ENCODE results near the gene KLF15. TPM values are rescaled to one million over a fixed set of nuclear protein-coding genes. Genes with fewer than 3 reads are reported as not detected.
A peak's percentile ranks its signal among the peaks of the same experiment; 100 is the strongest.

The KLF15 gene
- total RNA-seq, 4 donors from 2014 or later: 9.6 to 31.3 (median 19.2) TPM

GRCh38 chr3:126345641-126346460 lies 11.4 kb downstream of the KLF15 start:
- WGBS, 2 donors: 94 to 97% methylated on average over 5 of the region's 5 CpGs
- intact Hi-C loops (cut with DNase I; ENCODE audit: low total_unique reads): loop anchor here (1.0 kb wide), 1 partner anchor 44 kb away; no protein-coding TSS in a partner anchor
- DNase-seq (ENCODE audit: low spot score in 2 of 2): peak in 1 of 2 donors; percentile 81
- TF ChIP-seq CTCF (IDR thresholded peaks at IDR 0.05) (no peak), POLR2A (IDR thresholded peaks at IDR 0.05) (no peak)
- no peak overlapping the region for H3K4me3 ChIP-seq (ENCODE audit: low read depth, poor library complexity, severe bottlenecking)

DNA sequence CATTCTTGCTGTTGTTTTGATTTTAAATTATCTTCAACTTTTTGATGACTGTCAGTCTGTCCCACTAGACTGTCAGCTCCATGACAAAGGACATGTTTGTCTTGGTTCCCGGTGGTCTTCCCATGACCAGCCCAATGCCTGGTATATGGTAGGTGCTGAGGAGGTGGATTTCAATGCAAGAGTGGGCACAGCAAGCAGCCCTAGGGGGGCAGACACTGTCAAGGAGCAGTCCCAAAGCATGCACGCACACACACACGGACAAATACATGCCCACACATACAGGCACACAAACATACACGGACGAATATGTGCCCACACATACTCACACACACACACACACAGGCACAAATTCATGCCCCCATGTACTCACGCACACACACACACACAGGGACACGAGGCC lies 12.0 kb downstream of the KLF15 start:
- no peak for TF ChIP-seq CTCF (IDR thresholded peaks at IDR 0.05)
- no peak for TF ChIP-seq POLR2A (IDR thresholded peaks at IDR 0.05)
- WGBS, 2 donors: 89 to 94% methylated on average over 7 of the region's 7 CpGs
- DNase-seq (ENCODE audit: low spot score in 2 of 2): no peak
- intact Hi-C loops (cut with DNase I; ENCODE audit: low total_unique reads): loop anchor here (1.0 kb wide), 1 partner anchor 45 kb away; no protein-coding TSS in a partner anchor
- no peak overlapping the region for H3K4me3 ChIP-seq (ENCODE audit: low read depth, poor library complexity, severe bottlenecking)

DNA sequence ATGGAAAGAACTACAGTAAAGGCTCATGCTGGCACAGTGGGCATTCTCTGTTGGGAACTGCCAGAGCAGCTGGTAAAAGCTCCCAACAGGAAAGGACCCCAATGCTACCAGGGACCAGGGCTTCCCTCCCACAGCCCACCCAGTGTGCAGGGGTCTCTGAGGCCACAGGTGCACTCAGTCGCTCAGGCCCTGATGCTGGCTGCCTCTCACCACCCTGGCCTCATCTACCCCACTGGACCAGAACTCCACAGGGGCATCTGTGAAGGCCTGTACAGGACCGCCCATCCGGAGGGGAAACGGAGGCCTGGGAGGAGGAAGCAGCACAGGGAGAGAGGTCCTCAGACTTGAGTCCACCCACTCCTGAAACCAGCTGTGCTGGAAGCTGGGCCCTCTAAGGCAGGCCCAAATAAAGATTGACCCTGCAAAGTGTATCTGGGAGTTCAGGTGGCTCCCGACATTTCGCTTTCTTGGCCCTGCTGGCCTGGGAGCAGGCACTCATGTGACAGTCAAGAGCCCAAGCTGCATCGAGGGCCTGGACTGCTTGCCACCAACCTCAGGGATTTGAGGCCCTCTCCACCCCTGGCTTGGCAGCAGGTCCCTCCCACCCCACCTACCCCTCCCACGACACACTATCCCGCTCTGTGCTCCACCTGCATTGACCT lies 12.7 kb downstream of the KLF15 start:
- peak in 1 of 2 donors; percentile 60 for DNase-seq (ENCODE audit: low spot score in 2 of 2)
- H3K4me3 ChIP-seq (ENCODE audit: low read depth, poor library complexity, severe bottlenecking): no peak overlapping the region
- no peak for TF ChIP-seq POLR2A (IDR thresholded peaks at IDR 0.05)
- no peak for TF ChIP-seq CTCF (IDR thresholded peaks at IDR 0.05)
- intact Hi-C loops (cut with DNase I; ENCODE audit: low total_unique reads): loop anchor here (1.0 kb wide), 1 partner anchor 46 kb away; no protein-coding TSS in a partner anchor
- 94 to 99% methylated on average over 9 of the region's 9 CpGs for WGBS, 2 donors

- intact Hi-C loops (cut with DNase I; ENCODE audit: low total_unique reads): no loop called here
- DNase-seq (ENCODE audit: low spot score in 2 of 2): peak in 1 of 2 donors; percentile 81
- 92 to 96% methylated on average over 24 to 32 of the region's 32 CpGs for WGBS, 2 donors
- TF ChIP-seq POLR2A (IDR thresholded peaks at IDR 0.05) (no peak), CTCF (IDR thresholded peaks at IDR 0.05) (no peak)
- H3K4me3 ChIP-seq (ENCODE audit: low read depth, poor library complexity, severe bottlenecking): no peak overlapping the region
These were observed 13.6 kb downstream of the KLF15 start for GRCh38 chr3:126343649-126344035.

DNA sequence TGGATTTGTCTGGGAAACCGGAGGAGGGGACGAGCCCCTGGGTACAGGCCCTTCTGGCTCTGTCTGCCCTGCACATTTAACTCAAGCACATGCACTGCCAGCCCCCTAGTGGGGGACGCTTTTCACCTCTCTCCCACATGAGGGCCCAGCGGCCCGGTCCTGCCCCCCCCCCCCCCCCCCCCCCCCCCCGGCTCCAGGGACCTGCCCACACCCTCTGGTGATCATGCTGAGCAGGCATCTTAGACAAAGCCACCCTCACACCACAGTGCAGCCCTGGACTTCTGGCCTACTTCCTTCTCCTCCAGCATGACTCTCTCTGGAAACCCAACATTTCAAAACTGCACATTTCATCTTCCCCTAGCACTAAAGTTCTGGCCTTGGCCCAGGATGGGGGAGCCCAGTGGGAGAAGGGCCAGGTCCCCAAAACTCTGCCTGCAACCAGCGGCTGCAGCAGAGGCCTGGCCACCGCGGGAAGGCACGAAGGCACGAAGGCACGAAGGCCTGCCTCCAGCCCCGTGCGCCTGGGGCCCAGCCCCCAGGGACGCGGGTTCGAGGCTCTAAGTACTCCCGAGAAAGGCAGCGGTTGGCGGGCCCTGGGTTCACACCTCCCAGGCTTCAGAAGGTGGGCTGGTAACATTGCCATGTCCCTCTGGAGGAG lies 14.1 kb downstream of the KLF15 start:
- no peak for TF ChIP-seq POLR2A (IDR thresholded peaks at IDR 0.05)
- no peak for TF ChIP-seq CTCF (IDR thresholded peaks at IDR 0.05)
- peak in 1 of 2 donors; percentile 82 for DNase-seq (ENCODE audit: low spot score in 2 of 2)
- intact Hi-C loops (cut with DNase I; ENCODE audit: low total_unique reads): no loop called here
- no peak overlapping the region for H3K4me3 ChIP-seq (ENCODE audit: low read depth, poor library complexity, severe bottlenecking)
- WGBS, 2 donors: 80 to 81% methylated on average over 18 of the region's 20 CpGs

All from lower leg skin (tissue), 4 donors.